GM12892 (cell line): ENCODE results near the gene SALL1.

Experiments used
- POLR2A ChIP-seq: IDR thresholded peaks from 2 replicates; pipeline ENCODE4 v1.6.1; 2011; ENCODE audit warnings: low read depth, low read length, control low read depth
- POLR2AphosphoS5 ChIP-seq: IDR thresholded peaks from 2 replicates; pipeline ENCODE4 v1.6.1; 2011; ENCODE audit warnings: low read depth, low read length, control low read depth
- TAF1 ChIP-seq: IDR thresholded peaks from 2 replicates; pipeline ENCODE4 v1.6.1; 2011; ENCODE audit warnings: low read depth, mild to moderate bottlenecking, control low read depth, low read length, borderline replicate concordance

DNA sequence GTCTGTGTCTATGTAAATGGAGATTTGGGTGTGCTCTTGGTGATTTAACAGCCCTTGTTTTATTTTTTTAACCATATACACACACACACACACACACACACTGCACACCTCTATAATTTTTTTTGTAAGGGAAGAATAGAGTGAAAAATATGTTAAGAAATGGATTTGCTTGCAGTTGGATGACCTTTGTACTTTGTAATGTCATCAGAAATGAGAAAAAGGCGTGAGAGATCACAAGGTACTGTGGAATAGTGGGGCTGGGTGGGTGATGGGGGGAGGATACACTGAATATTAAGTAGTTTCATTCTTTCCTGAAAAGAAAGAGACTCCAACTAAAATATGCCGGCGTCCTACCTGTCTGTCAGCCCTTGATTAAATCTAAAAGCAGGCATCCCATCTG, 38.7 kb downstream of the SALL1 start:
- TF ChIP-seq POLR2AphosphoS5 = no peak
- TF ChIP-seq POLR2A = no peak
- no peak for TF ChIP-seq TAF1
